ENCODE measurements around the gene CTSK.

GRCh38 chr1:150807249-150808023, 624 bp downstream of the CTSK start:
- TF ChIP-seq CTCF (conservative IDR thresholded peaks at IDR 0.05; ENCODE audit: low read depth, low read length) (no peak), EZH2phosphoT487 (IDR thresholded peaks at IDR 0.05; ENCODE audit: borderline replicate concordance, low read length) (no peak), EZH2 (IDR thresholded peaks at IDR 0.05; ENCODE audit: low read length, unreplicated experiment) (no peak)
